Measurements from ENCODE around the gene ROMO1. TPM values are rescaled to one million over a fixed set of nuclear protein-coding genes. Genes with fewer than 3 reads are reported as not detected.

The ROMO1 gene
- total and polyA plus RNA-seq, 7 donors = 133 to 379 (median 172) TPM

- H3K27ac ChIP-seq = peak overlapping the region; percentile 5
- DNase-seq (no peak), ATAC-seq (no peak)
- peaks cover 59% of the 10 kb centered on the region for H3K4me1 ChIP-seq
- H3K27me3 ChIP-seq (ENCODE audit: insufficient read depth in 3 of 3, low read length in 2 of 3) = no peaks in the 10 kb centered on the region
- H3K9me3 ChIP-seq = no peaks in the 10 kb centered on the region
- TF ChIP-seq, protein P1, sequence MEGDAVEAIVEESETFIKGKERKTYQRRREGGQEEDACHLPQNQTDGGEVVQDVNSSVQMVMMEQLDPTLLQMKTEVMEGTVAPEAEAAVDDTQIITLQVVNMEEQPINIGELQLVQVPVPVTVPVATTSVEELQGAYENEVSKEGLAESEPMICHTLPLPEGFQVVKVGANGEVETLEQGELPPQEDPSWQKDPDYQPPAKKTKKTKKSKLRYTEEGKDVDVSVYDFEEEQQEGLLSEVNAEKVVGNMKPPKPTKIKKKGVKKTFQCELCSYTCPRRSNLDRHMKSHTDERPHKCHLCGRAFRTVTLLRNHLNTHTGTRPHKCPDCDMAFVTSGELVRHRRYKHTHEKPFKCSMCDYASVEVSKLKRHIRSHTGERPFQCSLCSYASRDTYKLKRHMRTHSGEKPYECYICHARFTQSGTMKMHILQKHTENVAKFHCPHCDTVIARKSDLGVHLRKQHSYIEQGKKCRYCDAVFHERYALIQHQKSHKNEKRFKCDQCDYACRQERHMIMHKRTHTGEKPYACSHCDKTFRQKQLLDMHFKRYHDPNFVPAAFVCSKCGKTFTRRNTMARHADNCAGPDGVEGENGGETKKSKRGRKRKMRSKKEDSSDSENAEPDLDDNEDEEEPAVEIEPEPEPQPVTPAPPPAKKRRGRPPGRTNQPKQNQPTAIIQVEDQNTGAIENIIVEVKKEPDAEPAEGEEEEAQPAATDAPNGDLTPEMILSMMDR (IDR thresholded peaks at IDR 0.05) = no peak
- peak overlapping the region; percentile 8 for H3K4me3 ChIP-seq
- intact Hi-C loops (cut with DNase I) = no loop called here
- WGBS, 3 donors = 43 to 59% (median 44%) methylated on average over 4 of the region's 4 CpGs
- peaks cover 11 to 100% of the 10 kb centered on the region in 2 donors for H3K36me3 ChIP-seq (ENCODE audit: insufficient read depth in 1 of 2, low read depth in 1 of 2)
Measured at GRCh38 chr20:35730583-35731468, 31.6 kb downstream of the ROMO1 start.

- no peaks in the 10 kb centered on the region for H3K9me3 ChIP-seq
- DNase-seq (no peak), ATAC-seq (no peak)
- H3K36me3 ChIP-seq (ENCODE audit: insufficient read depth in 1 of 2, low read depth in 1 of 2) = peaks cover 11 to 100% of the 10 kb centered on the region in 2 donors
- 53 to 63% (median 56%) methylated on average over 2 of the region's 2 CpGs for WGBS, 3 donors
- H3K4me3 ChIP-seq = peak overlapping the region; percentile 8
- intact Hi-C loops (cut with DNase I) = no loop called here
- H3K27me3 ChIP-seq (ENCODE audit: insufficient read depth in 3 of 3, low read length in 2 of 3) = no peaks in the 10 kb centered on the region
- TF ChIP-seq, protein P1 (IDR thresholded peaks at IDR 0.05) = no peak
- H3K27ac ChIP-seq = no peak overlapping the region
- peaks cover 65% of the 10 kb centered on the region for H3K4me1 ChIP-seq
Measured at GRCh38 chr20:35731469-35731788, 32.2 kb downstream of the ROMO1 start.

- intact Hi-C loops (cut with DNase I) = no loop called here
- Histone ChIP-seq H3K36me3 (ENCODE audit: insufficient read depth in 1 of 2, low read depth in 1 of 2) (peaks cover 11 to 100% of the 10 kb centered on the region in 2 donors), H3K27ac (peak overlapping the region; percentile 12), H3K27me3 (ENCODE audit: insufficient read depth in 3 of 3, low read length in 2 of 3) (no peaks in the 10 kb centered on the region), H3K4me3 (no peak overlapping the region), H3K4me1 (peaks cover 71% of the 10 kb centered on the region), H3K9me3 (no peaks in the 10 kb centered on the region)
- WGBS, 3 donors = 85 to 88% (median 86%) methylated on average over 24 of the region's 24 CpGs
- TF ChIP-seq, protein P1 (IDR thresholded peaks at IDR 0.05) = no peak
- no peak for DNase-seq
- no peak for ATAC-seq
Measured at GRCh38 chr20:35731862-35732643, 32.8 kb downstream of the ROMO1 start.

DNA sequence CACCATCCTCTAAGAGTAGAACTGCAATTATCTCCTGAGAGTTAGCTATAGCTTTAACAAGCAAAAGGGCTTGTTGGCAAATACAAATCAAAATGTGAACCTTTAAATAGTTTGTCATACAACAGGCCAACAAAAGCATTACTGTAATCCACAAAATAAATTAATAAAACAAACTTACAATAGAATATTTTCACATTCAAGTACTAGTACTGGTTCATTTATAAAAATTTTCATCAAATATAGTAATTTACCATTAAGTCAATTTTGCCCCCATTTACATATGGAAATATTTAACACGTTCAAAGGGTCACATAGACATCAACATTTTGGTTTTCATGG is 33.4 kb downstream of the ROMO1 start:
- DNase-seq (no peak), ATAC-seq (no peak)
- H3K27me3 ChIP-seq (ENCODE audit: insufficient read depth in 3 of 3, low read length in 2 of 3) = no peaks in the 10 kb centered on the region
- H3K4me3 ChIP-seq = peak overlapping the region; percentile 3
- peaks cover 74% of the 10 kb centered on the region for H3K4me1 ChIP-seq
- intact Hi-C loops (cut with DNase I) = no loop called here
- H3K27ac ChIP-seq = no peak overlapping the region
- 52 to 61% (median 60%) methylated on average over 1 of the region's 1 CpG for WGBS, 3 donors
- peaks cover 14 to 100% of the 10 kb centered on the region in 2 donors for H3K36me3 ChIP-seq (ENCODE audit: insufficient read depth in 1 of 2, low read depth in 1 of 2)
- TF ChIP-seq, protein P1 (IDR thresholded peaks at IDR 0.05) = no peak
- H3K9me3 ChIP-seq = no peaks in the 10 kb centered on the region
